DND-41 (cell line): ENCODE measurements around the gene USP35.

Source experiments
- EZH2 ChIP-seq: IDR thresholded peaks from 3 replicates; pipeline ENCODE4 v1.6.1; 2012; ENCODE audit warnings: borderline replicate concordance, low read depth, mild to moderate bottlenecking, moderate library complexity, low read length, inconsistent platforms; ENCODE audit not compliant: severe bottlenecking
- TF ChIP-seq, protein P1 (sequence below): IDR thresholded peaks from 2 replicates; pipeline ENCODE4 v1.5.1; 2012; ENCODE audit warnings: borderline replicate concordance, low read length, moderate library complexity, mild to moderate bottlenecking; ENCODE audit not compliant: poor library complexity, severe bottlenecking; ENCODE audit errors: extremely low read depth

DNA sequence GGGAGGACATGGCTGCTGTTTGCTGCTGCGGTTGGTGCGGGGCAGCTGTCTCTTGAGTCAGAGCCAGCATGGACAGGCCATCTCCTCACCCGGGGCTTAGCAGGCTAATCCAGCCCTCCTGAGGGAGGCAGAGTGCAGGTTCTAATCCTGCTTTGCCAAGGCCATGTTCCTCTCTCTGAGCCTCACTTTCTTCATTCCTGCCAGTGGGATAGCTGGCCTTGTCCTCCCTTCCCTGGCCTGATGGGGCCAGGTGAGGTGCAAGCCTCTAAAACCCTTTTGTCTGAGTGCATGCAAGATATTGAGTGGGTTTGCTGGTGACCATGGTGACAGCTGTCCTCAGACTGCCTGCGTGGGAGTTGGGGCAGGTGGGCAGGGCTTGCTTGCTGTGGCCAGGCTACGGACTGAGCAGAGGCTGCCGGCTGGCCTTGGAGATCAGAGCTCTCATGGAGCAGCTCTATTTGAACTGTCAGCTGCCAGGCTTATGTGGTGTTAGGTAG, 3.6 kb downstream of the USP35 start:
- TF ChIP-seq, protein P1, sequence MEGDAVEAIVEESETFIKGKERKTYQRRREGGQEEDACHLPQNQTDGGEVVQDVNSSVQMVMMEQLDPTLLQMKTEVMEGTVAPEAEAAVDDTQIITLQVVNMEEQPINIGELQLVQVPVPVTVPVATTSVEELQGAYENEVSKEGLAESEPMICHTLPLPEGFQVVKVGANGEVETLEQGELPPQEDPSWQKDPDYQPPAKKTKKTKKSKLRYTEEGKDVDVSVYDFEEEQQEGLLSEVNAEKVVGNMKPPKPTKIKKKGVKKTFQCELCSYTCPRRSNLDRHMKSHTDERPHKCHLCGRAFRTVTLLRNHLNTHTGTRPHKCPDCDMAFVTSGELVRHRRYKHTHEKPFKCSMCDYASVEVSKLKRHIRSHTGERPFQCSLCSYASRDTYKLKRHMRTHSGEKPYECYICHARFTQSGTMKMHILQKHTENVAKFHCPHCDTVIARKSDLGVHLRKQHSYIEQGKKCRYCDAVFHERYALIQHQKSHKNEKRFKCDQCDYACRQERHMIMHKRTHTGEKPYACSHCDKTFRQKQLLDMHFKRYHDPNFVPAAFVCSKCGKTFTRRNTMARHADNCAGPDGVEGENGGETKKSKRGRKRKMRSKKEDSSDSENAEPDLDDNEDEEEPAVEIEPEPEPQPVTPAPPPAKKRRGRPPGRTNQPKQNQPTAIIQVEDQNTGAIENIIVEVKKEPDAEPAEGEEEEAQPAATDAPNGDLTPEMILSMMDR = no peak
- TF ChIP-seq EZH2 = no peak
